ENCODE data around the gene THAP8. TPM values are rescaled to one million over a fixed set of nuclear protein-coding genes. Genes with fewer than 3 reads are reported as not detected.

THAP8 gene
- total and polyA plus RNA-seq, 2 of the 13 experiments (the other 11 are each of a cell fraction or from before 2014, with no cell fraction given), result 1.7 to 3.7 TPM

- TF ChIP-seq ETS1 (CRISPR knock-in tag; IDR thresholded peaks at IDR 0.05) (no peak), TMF1 (CRISPR knock-in tag; IDR thresholded peaks at IDR 0.05; ENCODE audit: low read depth) (no peak), REST (IDR thresholded peaks at IDR 0.05; ENCODE audit: borderline replicate concordance in 1 of 2, low read depth in 1 of 2, low read length in 2 of 2) (no peak), SOX13 (IDR thresholded peaks at IDR 0.05) (no peak), SOX13 (CRISPR knock-in tag; conservative IDR thresholded peaks at IDR 0.05 in 1 of 2, IDR thresholded peaks at IDR 0.05 in 1 of 2) (peak in 1 of 2 experiments; percentile 58; a peak in 2 of 4 replicates), ZNF354B (CRISPR knock-in tag; IDR thresholded peaks at IDR 0.05) (no peak), MEIS2 (CRISPR knock-in tag; IDR thresholded peaks at IDR 0.05) (0 out of 2 replicates have a peak, but pooled peaks have one; percentile 52), ZNF251 (CRISPR knock-in tag; IDR thresholded peaks at IDR 0.05) (no peak), ZNF142 (CRISPR knock-in tag; IDR thresholded peaks at IDR 0.05) (no peak), THRA (CRISPR knock-in tag; IDR thresholded peaks at IDR 0.05; ENCODE audit: borderline replicate concordance) (peak; percentile 52; the same call in 1 of the 2 replicates), MLX (CRISPR knock-in tag; IDR thresholded peaks at IDR 0.05) (no peak), POGZ (CRISPR knock-in tag; IDR thresholded peaks at IDR 0.05) (no peak), SOX6 (IDR thresholded peaks at IDR 0.05) (no peak), SOX6 (CRISPR knock-in tag; IDR thresholded peaks at IDR 0.05) (0 out of 2 replicates have a peak, but pooled peaks have one; percentile 40)
Measured at GRCh38 chr19:36058481-36059179, 4.5 kb upstream of the THAP8 start (continued).
